ENCODE results near the gene EMC9.
"Not testable (repeated sequence)": the region's sequence is repeated elsewhere in the genome, so short reads cannot be mapped to it uniquely, and the experiment has no call there.

The EMC9 gene

GRCh38 chr14:24129410-24129998 lies 11.9 kb downstream of the EMC9 start:
- DNase-seq: no peak

- no peak for DNase-seq
Measured at GRCh38 chr14:24127673-24128072, 13.7 kb downstream of the EMC9 start.

- no peak for DNase-seq
Measured at GRCh38 chr14:24126939-24127338, 14.5 kb downstream of the EMC9 start.

GRCh38 chr14:24123424-24124417 lies 17.7 kb downstream of the EMC9 start:
- no peak for DNase-seq

- DNase-seq: no peak
Measured at GRCh38 chr14:24122898-24123297, 18.5 kb downstream of the EMC9 start.

GRCh38 chr14:24122416-24122815 lies 19.0 kb downstream of the EMC9 start:
- DNase-seq: no peak

- no peak for DNase-seq
Measured at GRCh38 chr14:24121210-24121609, 20.2 kb downstream of the EMC9 start.

GRCh38 chr14:24119691-24120090 lies 21.7 kb downstream of the EMC9 start:
- DNase-seq: no peak

- no peak for DNase-seq
Measured at GRCh38 chr14:24117179-24117578, 24.2 kb downstream of the EMC9 start.

GRCh38 chr14:24116128-24116814 lies 25.1 kb downstream of the EMC9 start:
- DNase-seq: no peak

- no peak for DNase-seq
Measured at GRCh38 chr14:24115422-24116127, 25.8 kb downstream of the EMC9 start.

GRCh38 chr14:24114532-24115421 lies 26.6 kb downstream of the EMC9 start, which contains the start of the genes DCAF11 and NRL:
Gene DCAF11, plus strand, starts transcription at chr14:24114777. Its CDS starts 818 bp downstream, at chr14:24115595.
Gene NRL, minus strand, starts transcription at chr14:24114949. Its CDS starts 32,101 bp downstream, at chr14:24082848.
- peak; percentile 99 for DNase-seq

- peak; percentile 87 for DNase-seq
Measured at GRCh38 chr14:24113801-24114531, 27.4 kb downstream of the EMC9 start.

GRCh38 chr14:24113379-24113800 lies 28.0 kb downstream of the EMC9 start:
- DNase-seq: no peak

- DNase-seq: no peak
Measured at GRCh38 chr14:24110523-24110922, 30.9 kb downstream of the EMC9 start.

- no peak for DNase-seq
Measured at GRCh38 chr14:24110060-24110459, 31.3 kb downstream of the EMC9 start.

- DNase-seq: no peak
Measured at GRCh38 chr14:24108336-24108874, 33.0 kb downstream of the EMC9 start.

- no peak for DNase-seq
Measured at GRCh38 chr14:24106672-24107271, 34.6 kb downstream of the EMC9 start.

- not testable (repeated sequence) for DNase-seq
Measured at GRCh38 chr14:24105609-24106239, 35.7 kb downstream of the EMC9 start.

- no peak for DNase-seq
Measured at GRCh38 chr14:24103451-24103850, 37.9 kb downstream of the EMC9 start.

All from activated CD4-positive, alpha-beta T cell treated with anti-CD3 and anti-CD28 coated beads, Interleukin-2, Interleukin-6, amounts not matched to agents 100 ng/mL and 50 ng/mL, durations not matched to agents 16 hours and 8 hours (primary cell).